Ovary (tissue), 9 donors: ENCODE data around the gene DHRS7C. TPM values are rescaled to one million over a fixed set of nuclear protein-coding genes. Genes with fewer than 3 reads are reported as not detected.

Experiments
- DNase-seq, 5 donors: peaks; one replicate each; pipeline ENCODE4 v3.0.0-alpha.2; 2019 to 2020
- H3K27ac ChIP-seq, 2 donors: fragments of 200-600 bp; one replicate each; pipeline versions ENCODE4 v1.5.1 to v1.8.0; 2019 to 2022
- H3K27me3 ChIP-seq: fragments of 200-600 bp; one replicate; pipeline ENCODE4 v1.8.0; 2022
- H3K36me3 ChIP-seq: fragments of 200-600 bp; sonication (generic); one replicate; pipeline ENCODE4 v1.5.1; 2019
- H3K4me1 ChIP-seq: one replicate; pipeline ENCODE4 v1.8.1; 2013; ENCODE audit warnings: mild to moderate bottlenecking, moderate library complexity; ENCODE audit not compliant: insufficient read depth
- H3K4me3 ChIP-seq: fragments of 200-600 bp; sonication (generic); one replicate; pipeline ENCODE4 v1.5.1; 2017
- H3K9me3 ChIP-seq, 2 donors: fragments of 200-600 bp in 1 of 2; sonication (generic) in 1 of 2; one replicate each; pipeline versions ENCODE4 v1.5.1 to v1.8.1; 2013 to 2019; ENCODE audit warnings: mild to moderate bottlenecking in 1 of 2, moderate library complexity in 1 of 2
- EP300 ChIP-seq: sonication (generic); formaldehyde crosslinking; IDR thresholded peaks from one replicate; pipeline ENCODE4 v1.6.1; 2017; ENCODE audit warnings: antibody characterized with exemption
- POLR2A ChIP-seq: fragments of 450-650 bp; IDR thresholded peaks from one replicate; pipeline ENCODE4 v1.6.1; 2017; ENCODE audit warnings: antibody characterized with exemption, mild to moderate bottlenecking, moderate library complexity
- WGBS, 3 donors: extraction: QIAGEN DNeasy Blood & Tissue Kit in 1 of 3; methylation state at CpG; one replicate each; pipeline versions ENCODE4 v1.1.5 to v1.1.7; 2013 to 2017; 5-methylcytosine and 5-hydroxymethylcytosine counted together
- intact Hi-C, 4 donors: fragments of 100-400 bp; cut with DNase I; formaldehyde crosslinking; loops; one replicate each; pipeline versions ENCODE4 v1.11.0 to v1.15.1; 2022 to 2023
- polyA plus RNA-seq, 2 donors: library from polyadenylated mRNA; stranded (reverse); fragments of 200-250 nt in 1 of 2; fragments of 350-450 nt in 1 of 2; fragmentation: Illumina TruSeq in 1 of 2; extraction: RNeasy Lipid Tissue Mini Kit (QIAGEN cat#74804) in 1 of 2; gene quantifications; one replicate each; pipeline ENCODE4 v1.2.3, GENCODE V29; 2013 to 2014
- total RNA-seq, 7 donors: library from RNA; depleted of rRNA in 2 of 7; stranded (reverse); fragments of >200 nt in 2 of 7; fragmentation: NEBNext Ultra II Directional in 3 of 7; extraction: Animal tissue kit (Norgen Biotek cat#: 25700) in 3 of 7; gene quantifications; one replicate each; pipeline versions ENCODE4 v1.1.0 to v1.2.4, GENCODE V29; 2016 to 2023
- TF ChIP-seq, protein P1 (sequence below), 3 donors: fragments of 450-650 bp in 2 of 3; fragments of 200-600 bp in 1 of 3; IDR thresholded peaks; one replicate each; pipeline versions ENCODE4 v1.5.1 to v1.8.0; 2016 to 2022; ENCODE audit warnings: antibody characterized with exemption in 3 of 3, mild to moderate bottlenecking in 1 of 3
- donor health status: DM: no; HTN: no; CAD: no; lungs with moderate emphysema.
- donor health status: DM: no; HTN: no; CAD: no.
- donor health status: Bipolar disorder and iron deficiency.
- donor health status: DM: yes; HTN: yes; CAD: no.
- donor health status: DM: no; HTN: no; CAD: no.
- donor health status: DM: yes; HTN: yes; CAD: no.

DHRS7C gene
- total and polyA plus RNA-seq, 9 donors, result not detected

DNA sequence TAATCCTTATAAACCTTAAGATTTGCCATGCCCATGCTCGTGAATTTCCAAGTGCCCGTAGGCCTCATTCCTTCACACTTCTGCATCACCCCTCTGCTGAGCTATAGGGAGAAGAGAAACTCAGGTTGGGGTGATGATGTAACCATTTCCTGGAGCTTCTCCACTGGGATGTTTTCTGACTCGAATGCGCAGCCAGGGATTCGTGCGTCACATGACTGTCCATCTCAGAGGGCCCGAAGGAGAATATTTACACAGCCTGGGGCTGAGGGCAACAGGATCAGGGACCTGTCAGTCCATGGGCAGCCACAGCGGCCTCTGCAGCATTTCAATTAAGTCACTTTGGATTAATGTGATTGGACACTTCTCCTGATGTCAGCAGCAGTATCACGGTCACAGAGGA, 21.8 kb upstream of the DHRS7C start:
- intact Hi-C loops, result no loop called here
- 76 to 81% (median 78%) methylated on average over 9 of the region's 9 CpGs for WGBS, 3 donors

DNA sequence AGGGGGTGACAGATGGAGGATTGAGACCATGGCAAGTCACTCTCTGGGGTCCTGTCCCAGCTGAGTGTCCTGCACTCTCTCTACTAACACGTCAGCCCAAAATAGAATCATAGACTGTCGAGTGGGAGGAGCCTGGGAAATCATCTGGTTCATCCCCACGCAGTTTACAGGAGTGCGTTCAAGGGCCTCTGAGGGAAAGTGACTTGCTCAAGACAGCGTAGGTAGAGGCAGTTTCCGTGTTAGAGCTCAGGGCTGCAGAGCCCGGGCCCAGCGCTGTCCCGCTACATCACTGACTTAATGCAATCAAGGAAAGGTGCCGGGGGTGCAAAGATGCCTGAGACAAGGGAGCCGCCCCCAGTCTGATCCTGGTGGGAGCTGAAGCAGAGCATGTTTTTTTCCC, 20.1 kb upstream of the DHRS7C start:
- intact Hi-C loops, result no loop called here
- no peak for DNase-seq
- no peak for TF ChIP-seq EP300
- no peak for TF ChIP-seq POLR2A
- TF ChIP-seq, protein P1, sequence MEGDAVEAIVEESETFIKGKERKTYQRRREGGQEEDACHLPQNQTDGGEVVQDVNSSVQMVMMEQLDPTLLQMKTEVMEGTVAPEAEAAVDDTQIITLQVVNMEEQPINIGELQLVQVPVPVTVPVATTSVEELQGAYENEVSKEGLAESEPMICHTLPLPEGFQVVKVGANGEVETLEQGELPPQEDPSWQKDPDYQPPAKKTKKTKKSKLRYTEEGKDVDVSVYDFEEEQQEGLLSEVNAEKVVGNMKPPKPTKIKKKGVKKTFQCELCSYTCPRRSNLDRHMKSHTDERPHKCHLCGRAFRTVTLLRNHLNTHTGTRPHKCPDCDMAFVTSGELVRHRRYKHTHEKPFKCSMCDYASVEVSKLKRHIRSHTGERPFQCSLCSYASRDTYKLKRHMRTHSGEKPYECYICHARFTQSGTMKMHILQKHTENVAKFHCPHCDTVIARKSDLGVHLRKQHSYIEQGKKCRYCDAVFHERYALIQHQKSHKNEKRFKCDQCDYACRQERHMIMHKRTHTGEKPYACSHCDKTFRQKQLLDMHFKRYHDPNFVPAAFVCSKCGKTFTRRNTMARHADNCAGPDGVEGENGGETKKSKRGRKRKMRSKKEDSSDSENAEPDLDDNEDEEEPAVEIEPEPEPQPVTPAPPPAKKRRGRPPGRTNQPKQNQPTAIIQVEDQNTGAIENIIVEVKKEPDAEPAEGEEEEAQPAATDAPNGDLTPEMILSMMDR (IDR thresholded peaks at IDR 0.05), result no peak
- 72 to 77% (median 75%) methylated on average over 11 of the region's 11 CpGs for WGBS, 3 donors
- H3K27ac ChIP-seq, result no peak overlapping the region
- no peaks in the 10 kb centered on the region for H3K27me3 ChIP-seq
- no peaks in the 10 kb centered on the region for H3K36me3 ChIP-seq
- H3K9me3 ChIP-seq, result no peaks in the 10 kb centered on the region
- H3K4me3 ChIP-seq, result no peak overlapping the region
- H3K4me1 ChIP-seq, result no peaks in the 10 kb centered on the region

More for the DNA sequence above, 21.8 kb upstream of the DHRS7C start:
- TF ChIP-seq, protein P1 (IDR thresholded peaks at IDR 0.05), result no peak
- TF ChIP-seq POLR2A (no peak), EP300 (no peak)
- Histone ChIP-seq H3K4me1 (no peaks in the 10 kb centered on the region), H3K4me3 (no peak overlapping the region), H3K36me3 (no peaks in the 10 kb centered on the region), H3K9me3 (no peaks in the 10 kb centered on the region), H3K27me3 (no peaks in the 10 kb centered on the region), H3K27ac (no peak overlapping the region)
- no peak for DNase-seq

DNA sequence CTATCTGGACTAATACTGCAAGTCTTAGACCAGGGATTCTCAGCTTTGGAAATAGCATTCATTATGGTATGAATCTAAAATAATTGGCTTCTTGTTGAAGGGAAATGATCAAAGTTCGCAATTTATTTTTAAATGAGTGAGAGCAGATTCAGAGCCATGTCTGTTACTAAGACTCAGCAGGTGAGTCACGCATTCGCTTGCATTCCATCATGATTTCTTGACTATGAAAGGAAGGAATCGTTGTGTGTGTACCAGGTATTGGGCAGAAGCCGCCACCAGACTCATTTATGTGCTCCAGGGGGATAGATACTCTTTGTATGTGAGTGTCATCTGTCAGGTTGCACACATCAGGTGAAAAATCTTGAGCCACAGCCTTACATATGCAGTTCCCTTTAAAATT, 19.7 kb upstream of the DHRS7C start:
- Histone ChIP-seq H3K9me3 (no peaks in the 10 kb centered on the region), H3K27ac (no peak overlapping the region), H3K36me3 (no peaks in the 10 kb centered on the region), H3K4me3 (no peak overlapping the region), H3K4me1 (no peaks in the 10 kb centered on the region), H3K27me3 (no peaks in the 10 kb centered on the region)
- DNase-seq, result no peak
- 90 to 96% (median 90%) methylated on average over 5 of the region's 5 CpGs for WGBS, 3 donors
- TF ChIP-seq, protein P1 (IDR thresholded peaks at IDR 0.05), result no peak
- no peak for TF ChIP-seq EP300
- no peak for TF ChIP-seq POLR2A
- intact Hi-C loops, result no loop called here

DNA sequence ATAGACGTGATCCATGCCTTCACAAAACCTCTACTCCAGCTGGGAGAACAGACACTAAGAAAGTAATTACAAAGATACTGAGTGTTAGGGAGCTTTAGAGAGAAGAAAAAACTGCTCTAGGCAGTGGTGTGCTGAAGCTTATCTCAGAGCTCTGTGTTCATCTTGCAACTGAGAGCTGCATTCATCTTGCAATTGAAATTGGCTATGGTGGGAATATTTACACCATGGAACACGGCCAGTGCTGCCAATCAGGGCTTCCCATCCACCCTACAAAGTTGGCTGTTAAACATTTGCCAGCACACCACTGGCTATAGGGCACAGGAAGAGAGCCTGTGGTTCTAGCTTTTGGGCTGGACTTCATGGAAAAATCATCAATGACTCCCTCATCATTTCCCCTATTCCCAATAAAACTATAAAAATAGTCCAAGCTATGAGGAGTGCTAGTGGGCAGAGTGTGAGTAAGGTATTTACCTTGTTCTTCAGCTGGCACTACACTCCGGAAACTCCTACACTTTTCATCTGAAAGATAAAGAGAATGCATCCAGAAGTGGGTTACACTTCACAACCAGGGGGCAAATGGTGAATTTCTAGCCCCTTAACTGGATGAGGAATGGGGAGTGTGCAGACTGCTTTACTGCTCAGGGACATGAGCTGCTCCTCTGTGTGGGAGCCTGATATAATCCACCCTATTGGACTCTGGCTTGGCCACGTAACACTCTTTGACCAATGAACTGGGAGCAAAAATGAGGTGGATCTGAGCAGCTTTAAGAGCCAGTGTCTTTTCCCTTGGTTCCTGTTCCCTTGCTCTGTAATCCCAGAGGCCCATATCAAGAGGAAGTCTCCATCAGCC, 18.9 kb upstream of the DHRS7C start:
- no peaks in the 10 kb centered on the region for H3K36me3 ChIP-seq
- intact Hi-C loops, result no loop called here
- H3K9me3 ChIP-seq, result no peaks in the 10 kb centered on the region
- no peak for DNase-seq
- no peaks in the 10 kb centered on the region for H3K4me1 ChIP-seq
- 65 to 75% (median 69%) methylated on average over 4 of the region's 4 CpGs for WGBS, 3 donors
- TF ChIP-seq EP300 (no peak), POLR2A (no peak)
- TF ChIP-seq, protein P1 (IDR thresholded peaks at IDR 0.05), result no peak
- no peaks in the 10 kb centered on the region for H3K27me3 ChIP-seq
- H3K4me3 ChIP-seq, result no peak overlapping the region
- no peak overlapping the region for H3K27ac ChIP-seq
